GM19455 (cell line): ENCODE data around the gene DLG2.
"Not testable (repeated sequence)": the region's sequence is repeated elsewhere in the genome, so short reads cannot be mapped to it uniquely, and the experiment has no call there.

Source experiments
- ATAC-seq: cut with Tn5 transposase; IDR thresholded peaks from one replicate; pipeline ENCODE4 v1.9.1; 2021; ENCODE audit not compliant: unreplicated experiment

DLG2 gene

DNA sequence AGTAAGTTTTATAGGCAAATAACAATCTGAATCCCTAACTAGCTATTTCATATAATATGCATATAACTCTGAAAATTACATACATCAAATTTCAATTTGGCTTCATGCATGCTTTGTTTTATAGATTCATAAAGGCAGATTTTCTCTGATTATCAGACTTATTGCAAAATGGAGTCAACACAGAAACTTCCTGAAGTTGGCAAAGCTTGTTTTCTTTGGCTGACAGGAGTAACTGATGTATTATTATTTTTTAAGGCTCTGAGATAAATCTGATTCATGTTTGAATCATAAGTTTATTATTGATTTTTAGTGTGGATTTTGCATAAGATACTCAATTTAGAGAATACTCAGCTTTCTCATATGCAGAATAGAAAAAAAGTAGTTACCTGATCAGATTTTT, 1984.6 kb downstream of the DLG2 start:
- ATAC-seq = no peak

DNA sequence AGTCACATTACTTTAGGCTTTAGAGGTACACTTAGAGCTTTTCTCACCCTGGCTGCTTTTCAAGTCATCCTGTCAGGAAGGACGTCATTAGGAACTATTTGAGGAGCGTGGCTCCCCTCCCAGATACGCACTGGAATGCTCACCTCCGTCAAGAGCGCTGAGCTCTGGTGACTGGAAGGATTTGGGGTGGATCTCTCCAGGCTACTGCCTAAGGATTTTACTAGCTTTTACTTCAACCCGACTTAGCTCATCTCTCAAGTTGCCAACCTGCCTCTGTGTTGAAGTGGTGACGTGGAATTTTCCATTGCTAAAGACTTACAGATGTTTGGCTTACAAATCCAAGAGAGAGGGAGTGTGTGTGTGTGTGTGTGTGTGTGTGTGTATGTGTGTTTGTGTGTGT, 1985.6 kb downstream of the DLG2 start:
- ATAC-seq = no peak

DNA sequence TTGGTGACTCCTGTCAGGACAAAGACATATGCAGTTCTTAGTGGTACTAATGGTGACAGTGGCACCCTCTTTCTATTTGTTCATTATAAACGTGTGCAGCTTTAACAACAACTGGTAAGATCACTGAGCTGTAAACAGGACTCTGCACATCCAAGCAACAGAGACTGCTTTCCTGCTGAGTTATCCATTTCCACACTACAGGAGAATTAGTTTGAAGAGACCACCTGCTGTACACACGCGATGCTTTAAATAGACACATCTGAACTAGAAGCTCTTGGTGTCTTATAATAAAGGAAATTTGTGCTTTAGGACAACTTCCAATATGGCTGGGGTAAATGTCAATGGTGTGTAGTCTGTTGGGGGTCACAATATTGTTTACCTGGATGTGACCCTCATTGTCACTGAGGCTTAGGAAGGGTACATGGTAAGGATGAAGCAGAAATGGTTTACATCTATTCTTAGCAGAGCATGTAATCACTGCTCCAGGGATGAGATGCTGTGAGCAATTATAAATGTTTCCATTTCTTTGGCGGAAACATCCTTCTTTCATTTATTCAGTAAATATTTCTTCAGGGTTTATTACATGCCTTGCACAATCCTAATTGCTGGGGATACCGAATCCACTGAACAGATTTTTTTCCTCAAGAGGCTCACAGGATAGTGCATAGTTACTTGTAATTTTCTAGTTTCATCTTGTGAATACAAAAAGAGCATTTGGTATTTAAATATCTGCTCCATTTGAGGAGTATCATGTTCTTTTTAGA, 1987.0 kb downstream of the DLG2 start:
- ATAC-seq = no peak

DNA sequence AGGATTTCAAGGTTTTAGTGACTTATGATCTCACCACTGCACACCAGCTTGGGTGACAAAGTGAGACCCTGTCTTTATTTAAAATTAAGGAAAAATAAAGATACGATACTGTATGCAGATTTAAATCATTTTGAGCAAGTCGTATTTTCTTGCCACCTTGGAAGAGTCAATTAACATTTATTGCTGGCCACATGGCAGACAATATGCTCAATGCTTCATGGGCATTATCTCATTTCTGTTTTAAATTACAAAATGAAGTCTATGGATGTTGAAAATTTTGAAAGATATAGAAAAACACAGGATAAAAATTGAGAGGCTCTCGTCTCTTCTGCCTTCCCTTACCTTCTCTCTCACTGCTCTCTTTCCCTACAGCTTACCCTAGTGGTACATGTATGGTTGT, 1992.0 kb downstream of the DLG2 start:
- no peak for ATAC-seq

DNA sequence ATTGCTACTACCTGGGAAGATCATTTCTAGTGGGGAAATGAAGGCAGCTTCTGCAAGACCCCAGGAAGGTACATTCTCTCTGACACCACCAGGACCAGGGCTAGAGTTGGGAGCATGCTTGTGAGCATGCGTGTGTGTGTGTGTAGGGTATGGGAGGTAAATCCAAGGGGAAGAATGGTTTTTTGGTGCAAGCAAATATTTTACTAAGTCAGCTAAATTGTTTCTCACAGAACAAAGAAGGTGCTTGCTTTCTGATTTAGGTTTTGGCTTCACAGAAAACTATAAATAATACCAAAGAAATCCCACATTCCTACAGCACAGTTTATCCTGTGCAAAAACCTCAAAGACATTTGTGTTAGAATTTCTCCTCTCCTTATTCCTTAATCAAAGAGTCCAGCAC, 1996.9 kb downstream of the DLG2 start:
- no peak for ATAC-seq

DNA sequence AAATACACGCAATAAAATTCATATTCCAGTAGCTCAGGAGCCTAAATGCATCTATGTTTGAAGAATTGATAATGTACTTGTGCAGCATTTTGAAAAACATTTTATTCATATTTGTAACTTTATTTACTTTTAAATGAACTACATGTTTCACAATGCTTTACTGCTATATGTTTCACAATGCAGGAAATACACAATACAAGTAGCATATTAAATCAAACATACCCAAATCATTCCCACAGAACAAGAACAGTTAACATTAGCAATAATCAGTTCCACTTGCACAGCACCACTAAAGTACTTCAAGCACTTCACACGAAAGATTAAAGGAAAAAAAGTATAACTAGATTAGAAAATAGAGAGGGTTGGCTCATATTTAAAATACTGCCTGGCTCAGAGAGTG, 1997.4 kb downstream of the DLG2 start:
- no peak for ATAC-seq

DNA sequence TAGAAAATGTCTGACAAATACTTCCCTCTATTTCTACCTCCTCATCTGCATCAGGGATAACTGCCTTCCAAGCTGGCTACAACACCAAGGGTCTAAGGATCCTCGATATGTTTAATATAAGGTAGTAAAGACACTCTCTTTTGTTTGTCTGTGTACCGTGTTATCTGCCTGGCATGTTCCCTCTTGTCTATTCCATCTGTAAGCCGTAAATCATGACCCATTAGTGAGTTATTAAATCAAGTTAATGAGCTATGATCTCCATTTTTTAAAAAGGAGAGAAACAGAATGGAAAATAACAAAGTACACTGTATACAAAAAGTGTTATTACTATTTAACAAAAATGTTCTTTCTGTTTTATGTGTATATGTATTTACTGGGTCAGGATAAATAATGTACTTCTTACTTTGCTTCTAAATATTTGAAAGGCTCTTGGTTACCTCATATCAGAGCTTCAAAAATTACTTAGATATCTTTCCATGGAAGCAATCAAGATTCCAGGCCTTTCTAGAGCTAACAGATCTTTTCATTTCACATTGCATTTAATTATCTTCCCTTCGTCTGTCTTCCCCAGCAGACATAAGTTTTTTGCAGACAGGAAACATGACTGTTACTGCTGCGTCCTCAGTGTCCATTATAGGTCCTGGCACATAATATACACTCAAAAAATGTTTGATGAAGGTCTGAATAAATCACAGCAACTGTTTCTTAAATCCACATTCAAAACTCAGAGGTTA, 1998.4 kb downstream of the DLG2 start:
- no peak for ATAC-seq

DNA sequence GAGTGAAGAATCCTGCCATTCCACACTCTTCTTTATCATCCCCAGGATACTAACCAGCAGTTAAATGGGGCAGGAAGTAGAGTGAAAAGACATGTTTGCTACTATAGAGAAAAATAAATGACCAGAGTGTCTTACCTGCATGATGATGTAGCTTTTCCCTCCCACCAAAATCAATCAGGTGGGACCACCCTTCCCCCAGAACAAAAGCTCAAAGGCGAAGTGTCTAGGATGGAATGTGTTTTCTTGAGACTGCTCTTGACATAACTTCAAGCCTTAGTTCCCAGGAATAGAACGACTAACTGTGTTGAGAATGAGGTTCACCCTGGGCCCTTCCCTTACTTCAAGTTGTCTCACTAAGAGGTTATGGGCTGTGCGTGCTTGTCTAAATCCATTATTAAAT, 2001.8 kb downstream of the DLG2 start:
- no peak for ATAC-seq

DNA sequence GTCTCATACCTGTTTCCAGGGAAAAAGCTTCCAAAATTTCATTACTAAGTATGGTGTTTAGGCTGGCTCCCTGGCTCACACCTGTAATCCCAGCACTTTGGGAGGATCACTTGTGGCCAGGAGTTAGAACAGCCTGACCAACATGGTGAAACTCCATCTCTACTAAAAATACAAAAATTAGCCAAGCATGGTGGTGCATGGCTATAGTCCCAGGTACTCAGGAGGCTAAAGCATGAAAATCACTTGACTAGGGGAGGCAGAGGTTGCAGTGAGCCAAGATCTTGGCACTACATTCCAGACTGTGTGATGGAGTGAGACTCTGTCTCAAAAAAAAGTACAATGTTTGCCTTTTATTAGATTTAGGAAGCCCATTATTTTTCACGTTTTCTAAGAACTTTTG, 2009.5 kb downstream of the DLG2 start:
- no peak for ATAC-seq

DNA sequence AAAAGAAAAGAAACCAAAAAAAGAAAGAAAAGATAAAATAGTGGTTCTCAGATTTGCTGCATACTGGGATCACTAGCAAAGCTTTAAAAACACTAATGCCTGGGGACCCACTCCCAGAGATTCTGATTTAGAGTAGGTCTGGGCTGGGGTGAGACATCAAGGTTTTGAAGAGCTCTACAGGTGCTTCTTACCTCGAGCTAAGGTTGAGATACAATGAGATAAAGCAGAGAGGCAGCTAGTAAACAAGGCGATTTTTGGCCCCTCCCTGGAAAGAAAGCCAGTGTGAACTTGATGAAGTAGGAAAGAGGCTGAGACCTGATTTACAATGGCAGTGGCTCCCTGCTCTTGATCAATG, 2013.4 kb downstream of the DLG2 start:
- peak; percentile 35 for ATAC-seq

DNA sequence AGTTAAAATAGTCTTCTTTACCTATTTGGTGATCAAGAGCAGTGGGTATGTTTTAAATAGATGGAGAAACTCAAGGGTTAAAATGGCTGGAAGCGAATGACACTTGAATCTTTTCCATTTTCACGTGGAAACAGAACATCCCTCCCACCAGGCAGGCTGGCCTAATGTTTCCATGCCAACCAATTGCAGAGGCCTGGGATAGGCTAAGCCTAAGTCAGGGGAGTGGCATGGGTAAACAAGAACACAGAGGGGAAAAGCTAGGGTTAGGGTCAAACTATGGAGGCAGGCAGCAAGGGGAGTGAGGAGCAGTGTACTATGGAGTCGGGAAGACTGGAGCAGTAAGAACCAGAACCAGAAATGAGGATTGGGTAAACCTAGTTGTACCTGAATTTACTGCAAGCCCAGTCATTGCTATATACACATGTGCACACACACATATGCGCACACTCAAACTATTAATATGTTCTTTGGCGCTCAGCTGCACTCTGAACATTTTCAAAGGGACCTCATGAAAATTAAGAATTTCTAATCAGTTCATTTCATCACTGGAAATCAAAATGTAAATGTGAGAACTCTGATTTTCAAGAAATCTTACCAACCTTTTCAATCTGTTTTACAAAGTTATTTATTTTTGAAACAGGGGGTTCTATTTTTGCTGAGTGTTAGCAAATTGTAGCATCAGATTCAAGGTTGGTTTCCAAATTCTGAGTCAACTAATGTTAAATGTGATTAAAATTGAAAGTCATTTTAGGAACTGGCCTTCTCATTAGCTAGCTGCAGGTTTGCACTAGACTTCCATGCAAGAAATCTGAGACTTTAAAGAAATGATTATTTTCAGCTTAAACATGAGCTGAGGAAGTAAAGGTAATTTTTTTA, 2014.0 kb downstream of the DLG2 start:
- peak; percentile 90 for ATAC-seq

DNA sequence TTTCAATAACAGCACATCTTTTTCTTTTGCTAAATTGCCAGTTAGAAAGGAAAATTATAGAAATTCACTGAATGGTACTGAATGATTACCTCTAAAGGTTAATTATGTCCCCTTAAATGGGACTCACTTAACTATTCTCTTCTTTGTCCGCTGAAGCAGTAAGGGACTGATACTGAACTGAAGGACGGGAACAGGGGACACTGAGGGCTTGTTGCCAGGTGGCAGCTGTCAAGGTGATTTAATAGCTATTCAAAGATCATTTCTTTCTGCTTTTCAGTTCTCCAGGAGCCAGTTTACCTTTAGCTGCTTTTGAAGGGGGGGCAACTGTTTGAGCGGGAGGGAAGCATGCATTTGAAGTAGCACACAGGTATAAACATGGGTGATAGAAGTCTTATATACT, 2015.5 kb downstream of the DLG2 start:
- ATAC-seq = no peak

DNA sequence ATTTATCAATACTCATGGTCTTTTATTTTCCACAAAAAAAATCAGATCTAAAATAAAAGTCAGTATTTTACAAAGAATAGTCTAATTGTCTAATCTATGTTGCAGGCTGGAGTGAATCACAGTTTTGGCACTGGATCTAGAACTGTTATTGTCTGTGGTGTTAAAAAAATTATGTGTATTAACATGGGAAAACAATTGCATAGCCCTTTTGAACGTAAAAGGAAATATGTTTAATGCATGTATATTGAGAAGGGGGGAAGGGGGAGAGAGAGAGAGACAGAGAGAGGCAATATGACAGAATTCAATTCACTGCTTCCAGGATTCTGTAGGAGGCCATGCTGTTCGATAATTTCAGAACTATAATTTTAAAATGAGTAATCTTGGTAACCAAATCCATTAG, 2016.1 kb downstream of the DLG2 start:
- ATAC-seq = no peak

DNA sequence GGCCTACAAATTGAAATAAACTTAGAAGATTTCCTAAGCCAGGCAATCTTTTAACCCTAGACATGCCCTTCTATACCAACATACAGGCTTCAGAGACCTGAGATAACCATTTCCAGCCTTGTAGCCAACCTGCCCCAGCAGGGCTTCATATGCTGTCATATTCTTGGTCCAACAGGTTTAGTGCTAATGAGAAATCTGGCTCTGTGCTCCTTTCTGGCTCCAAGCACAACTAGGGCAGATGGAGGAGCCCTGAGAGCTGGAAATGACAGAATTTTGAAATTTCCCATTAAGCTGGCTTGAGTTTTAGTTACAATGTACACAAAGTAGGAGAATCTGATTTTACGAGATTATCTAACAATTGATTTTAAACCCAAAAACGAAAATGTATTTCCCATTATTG, 2018.0 kb downstream of the DLG2 start:
- ATAC-seq = no peak

DNA sequence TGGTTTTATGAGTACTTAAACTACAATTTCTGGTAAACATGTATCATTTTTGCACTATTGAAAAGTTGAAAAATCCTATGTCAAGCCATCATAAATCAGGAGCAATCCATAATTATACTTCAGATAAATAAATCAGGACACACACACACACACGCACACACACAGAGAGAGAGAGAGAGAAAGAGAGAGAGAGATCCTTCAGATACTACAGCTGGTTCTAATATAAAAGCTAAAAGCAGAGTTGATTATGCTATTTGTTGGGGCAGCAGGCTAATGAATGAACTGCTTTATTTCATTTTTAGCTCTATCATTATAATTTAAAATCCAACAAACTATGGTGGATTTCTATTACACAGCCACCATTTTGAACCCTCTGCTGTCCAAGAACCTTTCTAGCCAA, 2018.6 kb downstream of the DLG2 start:
- ATAC-seq = no peak

DNA sequence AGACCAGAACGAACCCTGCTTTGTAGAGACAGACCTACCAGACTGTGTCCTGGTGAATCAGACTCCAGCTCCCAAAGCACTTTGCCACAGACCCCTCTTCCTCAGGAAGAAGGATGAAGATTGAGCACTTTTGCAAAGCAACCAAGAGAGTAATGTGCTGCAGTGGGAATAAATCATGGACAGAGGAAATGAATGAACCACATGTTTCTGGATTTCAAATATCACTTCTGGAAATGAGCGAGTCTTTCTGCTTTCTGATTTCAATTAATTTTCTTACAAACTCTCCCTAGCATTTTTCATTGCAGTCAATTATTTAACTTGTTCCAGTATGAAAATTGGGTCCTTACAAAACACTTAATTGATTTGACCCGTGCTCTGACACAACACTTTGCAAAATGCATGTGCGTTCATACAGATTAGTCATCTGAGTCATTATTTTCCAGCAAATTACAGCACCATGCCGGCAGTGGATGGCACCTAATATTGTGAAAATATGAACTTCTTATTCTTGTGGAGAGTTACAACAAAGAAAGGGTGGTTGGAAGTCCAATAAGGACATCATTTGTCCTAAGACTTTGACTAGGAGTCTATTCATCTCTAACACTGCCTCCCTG, 2025.1 kb downstream of the DLG2 start:
- ATAC-seq = no peak

DNA sequence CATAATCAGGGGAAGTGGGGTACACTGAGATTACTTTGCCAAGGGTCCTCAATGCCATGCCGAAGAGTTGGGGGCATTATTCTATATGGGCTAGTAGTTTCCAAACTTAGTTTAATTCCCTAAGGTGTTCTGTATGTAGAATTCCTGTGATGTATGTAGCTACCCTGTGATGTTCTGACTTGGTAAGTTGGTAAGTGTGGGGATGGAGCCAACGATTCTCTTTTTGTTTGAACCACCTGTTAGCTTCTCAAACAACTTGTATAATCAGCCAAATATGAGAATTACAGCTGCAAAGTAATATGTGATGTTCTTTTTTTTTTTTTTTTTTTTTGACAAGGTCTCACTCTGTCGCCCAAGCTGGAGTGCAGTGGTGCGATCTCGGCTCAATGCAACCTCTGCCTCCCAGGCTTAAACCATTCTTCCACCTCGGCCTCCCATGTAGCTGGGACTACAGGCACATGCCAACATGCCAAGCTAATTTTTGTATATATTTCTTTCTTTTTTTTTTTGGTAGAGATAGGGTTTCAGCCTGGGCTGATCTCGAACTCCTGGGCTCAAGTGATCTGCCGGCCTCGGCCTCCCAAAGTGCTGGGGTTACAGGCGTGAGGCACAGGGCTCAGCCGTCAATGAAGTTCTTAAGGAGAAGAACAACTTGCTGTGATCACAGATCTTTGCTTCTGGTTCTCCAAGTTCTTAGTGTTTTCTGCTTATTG, 2025.8 kb downstream of the DLG2 start:
- no peak for ATAC-seq

DNA sequence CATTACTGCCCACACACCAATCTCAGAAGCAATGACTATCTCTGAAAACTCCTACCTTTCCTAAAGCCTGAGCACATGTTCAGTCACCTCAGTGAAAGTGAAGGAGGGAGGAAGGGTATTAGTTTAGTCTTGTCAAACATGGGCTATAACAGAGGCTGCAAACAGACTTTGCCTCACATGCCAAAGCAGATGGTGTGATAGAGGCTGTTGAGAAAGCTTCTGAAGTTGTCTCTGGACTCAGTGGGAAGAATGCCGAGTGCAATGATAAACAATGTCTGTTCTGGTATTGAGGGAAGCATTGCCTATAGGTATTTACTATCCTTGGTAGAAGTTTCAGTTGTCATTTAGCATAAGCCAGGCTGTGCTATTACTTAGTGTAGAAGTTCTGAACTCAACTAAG, 2026.5 kb downstream of the DLG2 start:
- ATAC-seq = no peak

DNA sequence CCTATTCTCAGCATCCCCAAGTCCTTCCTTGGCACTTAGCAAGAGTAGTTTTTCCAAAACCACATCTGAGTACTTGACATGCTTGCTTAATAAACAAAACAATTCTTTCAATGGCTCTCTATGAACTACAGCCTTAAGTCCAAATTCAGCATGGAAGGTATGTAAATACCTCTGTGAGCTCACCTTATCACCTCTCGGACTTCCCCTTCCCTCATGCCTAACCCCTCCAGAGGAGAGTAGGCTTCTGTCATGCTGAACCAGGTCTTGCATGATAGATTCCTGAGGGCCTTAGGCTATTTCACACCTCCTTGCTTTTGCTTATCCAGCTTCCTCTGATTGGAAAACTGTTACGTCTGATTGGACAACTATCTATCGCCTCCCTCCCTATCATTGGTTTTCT, 2028.1 kb downstream of the DLG2 start:
- ATAC-seq = no peak

DNA sequence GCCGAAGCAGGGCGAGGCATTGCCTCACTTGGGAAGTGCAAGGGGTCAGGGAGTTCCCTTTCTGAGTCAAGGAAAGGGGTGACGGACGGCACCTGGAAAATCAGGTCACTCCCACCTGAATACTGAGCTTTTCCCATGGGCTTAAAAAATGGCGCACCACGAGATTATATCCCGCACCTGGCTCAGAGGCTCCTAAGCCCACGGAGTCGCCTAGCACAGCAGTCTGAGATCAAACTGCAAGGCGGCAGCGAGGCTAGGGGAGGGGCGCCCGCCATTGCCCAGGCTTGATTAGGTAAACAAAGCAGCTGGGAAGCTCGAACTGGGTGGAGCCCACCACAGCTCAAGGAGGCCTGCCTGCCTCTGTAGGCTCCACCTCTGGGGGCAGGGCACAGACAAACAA, 2039.3 kb downstream of the DLG2 start:
- ATAC-seq = not testable (repeated sequence)
